HG03571 (cell line): ENCODE measurements around the gene OR8B2.
"Not testable (repeated sequence)": the region's sequence is repeated elsewhere in the genome, so short reads cannot be mapped to it uniquely, and the experiment has no call there.

Experiments
- ATAC-seq: cut with Tn5 transposase; IDR thresholded peaks from one replicate; pipeline ENCODE4 v1.9.1; 2021; ENCODE audit not compliant: unreplicated experiment

Gene OR8B2

GRCh38 chr11:124384399-124384798 is at the start of gene OR8B2:
Gene OR8B2 (minus strand): TSS chr11:124384499. CDS start chr11:124383343, 1,156 bp downstream.
- no peak for ATAC-seq

GRCh38 chr11:124429599-124429998 is 45.3 kb upstream of the OR8B2 start:
- no peak for ATAC-seq

GRCh38 chr11:124424384-124424921 is 40.2 kb upstream of the OR8B2 start, which contains the start of gene OR8B4:
Gene OR8B4 (minus strand): TSS chr11:124424871. CDS start chr11:124424871, 0 bp downstream.
- no peak for ATAC-seq

- ATAC-seq, result no peak
Observed at GRCh38 chr11:124421043-124421442, 36.7 kb upstream of the OR8B2 start.

- ATAC-seq, result no peak
Observed at GRCh38 chr11:124415356-124415923, 31.1 kb upstream of the OR8B2 start.

GRCh38 chr11:124409906-124410305 is 25.6 kb upstream of the OR8B2 start:
- ATAC-seq, result no peak

- no peak for ATAC-seq
Observed at GRCh38 chr11:124405581-124405980, 21.3 kb upstream of the OR8B2 start.

GRCh38 chr11:124403186-124403585 is 18.9 kb upstream of the OR8B2 start:
- not testable (repeated sequence) for ATAC-seq

- peak; percentile 92 for ATAC-seq
Observed at GRCh38 chr11:124402326-124402922, 18.1 kb upstream of the OR8B2 start.

GRCh38 chr11:124398924-124399323 is 14.6 kb upstream of the OR8B2 start, which contains the start of gene OR8B3:
Gene OR8B3 (minus strand): TSS chr11:124399024. CDS start chr11:124397351, 1,673 bp downstream.
- no peak for ATAC-seq

GRCh38 chr11:124396847-124397246 is 12.5 kb upstream of the OR8B2 start:
- ATAC-seq, result not testable (repeated sequence)

- ATAC-seq, result no peak
Observed at GRCh38 chr11:124394408-124394807, 10.1 kb upstream of the OR8B2 start.

- not testable (repeated sequence) for ATAC-seq
Observed at GRCh38 chr11:124382857-124383256, 1.4 kb downstream of the OR8B2 start.

- no peak for ATAC-seq
Observed at GRCh38 chr11:124380585-124380984, 3.7 kb downstream of the OR8B2 start.

- no peak for ATAC-seq
Observed at GRCh38 chr11:124376280-124376679, 8.0 kb downstream of the OR8B2 start.

- ATAC-seq, result no peak
Observed at GRCh38 chr11:124359566-124359965, 24.7 kb downstream of the OR8B2 start.

GRCh38 chr11:124346311-124346955 is 37.9 kb downstream of the OR8B2 start:
- no peak for ATAC-seq

GRCh38 chr11:124344346-124344745 is 40.0 kb downstream of the OR8B2 start:
- no peak for ATAC-seq

GRCh38 chr11:124340142-124340447 is 44.2 kb downstream of the OR8B2 start:
- ATAC-seq, result no peak

GRCh38 chr11:124339396-124340141 is 44.7 kb downstream of the OR8B2 start:
- ATAC-seq, result no peak
